IPS-15b (cell line): ENCODE results near the gene ELFN1.

ENCODE experiments used
- H3K27me3 ChIP-seq: one replicate; pipeline ENCODE4 v1.6.1; 2013; ENCODE audit warnings: low read length; ENCODE audit not compliant: control insufficient read depth, insufficient read depth
- H3K36me3 ChIP-seq: one replicate; pipeline ENCODE4 v1.6.1; 2013; ENCODE audit warnings: low read length; ENCODE audit not compliant: control insufficient read depth, insufficient read depth
- H3K4me1 ChIP-seq: one replicate; pipeline ENCODE4 v1.6.1; 2013; ENCODE audit warnings: mild to moderate bottlenecking, low read length; ENCODE audit not compliant: control insufficient read depth, insufficient read depth
- H3K4me3 ChIP-seq: one replicate; pipeline ENCODE4 v1.5.1; 2013; ENCODE audit warnings: low read depth, low read length
- H3K9ac ChIP-seq: one replicate; pipeline ENCODE4 v1.6.1; 2013; ENCODE audit warnings: low read depth, mild to moderate bottlenecking, low read length
- H3K9me3 ChIP-seq: one replicate; pipeline ENCODE4 v1.6.1; 2013; ENCODE audit warnings: mild to moderate bottlenecking, low read length; ENCODE audit not compliant: control insufficient read depth, insufficient read depth

ELFN1 gene

GRCh38 chr7:1748839-1749173 lies 78.7 kb downstream of the ELFN1 start:
- Histone ChIP-seq H3K4me3 (no peak overlapping the region), H3K9me3 (no peaks in the 10 kb centered on the region), H3K9ac (no peak overlapping the region), H3K27me3 (no peaks in the 10 kb centered on the region), H3K4me1 (no peaks in the 10 kb centered on the region), H3K36me3 (peaks cover 5% of the 10 kb centered on the region)

- no peak overlapping the region for H3K9ac ChIP-seq
- H3K9me3 ChIP-seq, result no peaks in the 10 kb centered on the region
- H3K27me3 ChIP-seq, result no peaks in the 10 kb centered on the region
- H3K4me1 ChIP-seq, result no peaks in the 10 kb centered on the region
- peaks cover 5% of the 10 kb centered on the region for H3K36me3 ChIP-seq
- no peak overlapping the region for H3K4me3 ChIP-seq
These were observed 79.3 kb downstream of the ELFN1 start for GRCh38 chr7:1749351-1749863.

- no peaks in the 10 kb centered on the region for H3K9me3 ChIP-seq
- H3K27me3 ChIP-seq, result no peaks in the 10 kb centered on the region
- H3K9ac ChIP-seq, result no peak overlapping the region
- no peaks in the 10 kb centered on the region for H3K4me1 ChIP-seq
- no peak overlapping the region for H3K4me3 ChIP-seq
- peaks cover 5% of the 10 kb centered on the region for H3K36me3 ChIP-seq
These were observed 79.9 kb downstream of the ELFN1 start for GRCh38 chr7:1749864-1750466.

- Histone ChIP-seq H3K36me3 (peaks cover 3% of the 10 kb centered on the region), H3K4me3 (no peak overlapping the region), H3K9ac (no peak overlapping the region), H3K4me1 (no peaks in the 10 kb centered on the region), H3K9me3 (no peaks in the 10 kb centered on the region), H3K27me3 (no peaks in the 10 kb centered on the region)
These were observed 80.5 kb downstream of the ELFN1 start for GRCh38 chr7:1750541-1751021.

DNA sequence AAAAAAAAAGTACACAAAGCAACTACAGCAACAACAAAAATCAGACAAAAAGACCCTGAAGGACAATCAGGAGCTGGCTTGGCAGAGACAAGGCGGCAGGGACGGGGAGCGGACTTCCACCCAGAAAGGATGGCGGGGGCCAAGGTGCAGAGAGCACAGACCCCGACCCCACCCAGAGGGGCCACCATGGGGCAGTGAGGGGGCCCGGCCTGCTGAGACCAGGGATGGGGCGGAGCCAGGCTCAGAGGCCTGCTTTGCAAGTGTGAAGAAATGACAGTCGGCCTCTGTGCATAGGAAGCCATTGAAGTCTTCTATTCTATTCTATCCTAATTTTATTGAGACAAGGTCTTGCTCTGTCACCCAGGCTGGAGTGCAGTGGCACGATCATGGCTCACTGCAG lies 82.0 kb downstream of the ELFN1 start:
- Histone ChIP-seq H3K36me3 (no peaks in the 10 kb centered on the region), H3K4me3 (no peak overlapping the region), H3K27me3 (no peaks in the 10 kb centered on the region), H3K9ac (no peak overlapping the region), H3K4me1 (peaks cover 3% of the 10 kb centered on the region), H3K9me3 (no peaks in the 10 kb centered on the region)

DNA sequence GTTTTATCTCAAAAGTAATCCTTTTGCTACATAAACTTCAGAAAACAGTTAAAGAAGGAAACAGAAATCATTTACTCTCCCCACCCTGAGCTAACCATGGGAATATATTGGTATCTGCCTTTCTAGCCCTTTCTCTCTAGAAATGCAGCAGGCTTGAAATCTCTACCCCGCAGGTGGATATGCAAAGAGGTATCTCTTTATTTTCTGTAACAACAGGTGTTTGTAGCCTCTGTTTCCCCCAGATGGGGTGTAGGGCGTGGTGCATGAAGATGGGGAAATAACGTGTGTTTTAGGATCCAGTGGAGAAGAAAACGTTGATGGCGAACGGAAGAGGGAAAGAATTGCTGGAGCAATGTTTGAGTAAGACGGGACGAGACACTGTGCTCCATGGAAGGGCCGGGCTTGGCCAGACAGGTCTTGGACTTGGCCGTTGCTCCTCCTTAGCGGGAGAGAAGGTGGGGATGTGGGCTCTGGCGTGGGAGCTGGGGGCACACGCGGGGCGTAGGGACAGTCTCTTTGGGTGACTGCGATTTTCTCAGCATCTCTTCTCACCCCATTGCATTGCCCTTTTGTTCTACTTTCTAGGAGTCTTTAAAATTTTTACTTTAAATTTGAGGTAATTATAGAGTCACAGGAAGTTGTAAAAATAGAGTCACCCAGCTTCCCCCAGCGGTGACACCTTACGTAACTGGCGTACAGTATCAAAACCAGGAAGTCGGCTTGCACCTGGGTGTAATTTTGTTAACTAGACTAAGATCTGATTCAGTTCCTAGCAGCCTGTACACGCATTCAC lies 82.9 kb downstream of the ELFN1 start:
- H3K4me1 ChIP-seq, result peaks cover 3% of the 10 kb centered on the region
- H3K9me3 ChIP-seq, result no peaks in the 10 kb centered on the region
- no peaks in the 10 kb centered on the region for H3K36me3 ChIP-seq
- no peak overlapping the region for H3K9ac ChIP-seq
- no peak overlapping the region for H3K4me3 ChIP-seq
- peaks cover 3% of the 10 kb centered on the region for H3K27me3 ChIP-seq

GRCh38 chr7:1753564-1753867 lies 83.4 kb downstream of the ELFN1 start:
- H3K27me3 ChIP-seq, result peaks cover 4% of the 10 kb centered on the region
- no peak overlapping the region for H3K4me3 ChIP-seq
- H3K9me3 ChIP-seq, result no peaks in the 10 kb centered on the region
- no peak overlapping the region for H3K9ac ChIP-seq
- H3K36me3 ChIP-seq, result no peaks in the 10 kb centered on the region
- peaks cover 3% of the 10 kb centered on the region for H3K4me1 ChIP-seq

DNA sequence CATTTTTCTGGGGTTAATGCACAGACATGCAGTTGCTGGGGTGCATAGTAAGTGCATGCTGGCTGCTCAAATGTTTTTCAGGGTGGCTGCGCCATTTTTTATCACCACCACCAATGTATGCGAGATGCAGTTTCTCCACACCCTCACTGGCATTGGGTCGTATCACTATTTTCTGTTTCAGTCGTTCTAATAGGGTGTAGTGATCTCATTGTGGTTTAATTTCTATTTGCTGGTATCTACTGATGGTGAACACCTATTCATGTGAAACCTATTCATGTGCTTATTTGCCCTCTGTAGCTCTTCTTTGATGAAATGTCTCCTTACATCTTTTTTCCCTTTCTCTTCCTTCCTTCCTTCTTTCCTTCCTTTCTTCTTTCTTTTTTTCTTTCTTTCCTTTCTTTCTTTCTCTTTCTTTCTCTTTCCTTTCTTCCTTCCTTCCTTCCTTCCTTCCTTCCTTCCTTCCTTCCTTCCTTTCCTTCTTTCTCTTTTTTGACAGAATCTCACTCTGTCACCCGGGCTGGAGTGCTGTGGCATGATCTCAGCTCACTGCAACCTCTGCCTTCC lies 84.3 kb downstream of the ELFN1 start:
- H3K4me1 ChIP-seq, result peaks cover 3% of the 10 kb centered on the region
- H3K36me3 ChIP-seq, result no peaks in the 10 kb centered on the region
- H3K9me3 ChIP-seq, result no peaks in the 10 kb centered on the region
- H3K4me3 ChIP-seq, result no peak overlapping the region
- no peak overlapping the region for H3K9ac ChIP-seq
- H3K27me3 ChIP-seq, result peaks cover 4% of the 10 kb centered on the region

DNA sequence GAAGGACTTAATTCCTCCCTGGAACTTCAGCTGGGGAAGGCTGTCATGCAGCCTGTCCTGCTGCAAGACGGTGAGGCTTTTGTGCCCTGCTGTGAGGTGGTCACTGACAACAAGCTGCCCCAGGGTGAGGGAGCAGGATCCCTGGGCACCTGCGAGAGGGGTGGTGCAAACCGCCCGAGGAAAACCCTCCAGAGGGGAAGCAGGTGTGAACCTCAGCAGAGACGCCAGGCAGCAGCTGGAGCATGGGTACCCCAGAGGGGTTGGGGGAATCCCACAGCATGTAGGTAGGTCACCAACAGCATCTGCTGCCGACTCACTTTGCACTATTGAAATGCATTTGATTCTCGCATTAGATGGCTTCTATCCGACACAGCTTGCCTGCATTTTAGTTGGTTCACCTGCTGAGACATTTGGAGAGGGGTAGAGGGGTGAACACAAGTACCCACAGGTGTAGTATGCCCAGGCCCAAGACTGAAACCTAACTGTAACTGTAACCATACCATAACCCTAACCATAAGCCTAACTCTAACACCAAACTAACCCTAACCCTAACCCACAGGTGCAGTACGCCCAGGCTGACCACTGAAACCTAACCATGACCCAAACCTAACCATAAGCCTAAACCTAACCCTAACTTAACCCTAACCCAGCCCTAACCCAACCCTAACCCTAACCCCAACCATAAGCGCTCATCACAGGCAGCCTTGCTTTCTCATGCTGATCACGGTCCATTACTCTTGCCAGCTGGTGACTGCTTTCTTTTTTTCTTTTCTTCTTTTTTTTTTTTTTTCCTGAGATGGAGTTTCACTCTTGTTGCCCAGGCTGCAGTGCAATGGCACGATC lies 85.9 kb downstream of the ELFN1 start:
- peaks cover 4% of the 10 kb centered on the region for H3K27me3 ChIP-seq
- no peaks in the 10 kb centered on the region for H3K36me3 ChIP-seq
- no peaks in the 10 kb centered on the region for H3K9me3 ChIP-seq
- no peak overlapping the region for H3K9ac ChIP-seq
- H3K4me3 ChIP-seq, result no peak overlapping the region
- H3K4me1 ChIP-seq, result peaks cover 3% of the 10 kb centered on the region

- H3K36me3 ChIP-seq, result no peaks in the 10 kb centered on the region
These were observed 87.5 kb downstream of the ELFN1 start for GRCh38 chr7:1757601-1758000.

GRCh38 chr7:1758028-1758858 lies 88.2 kb downstream of the ELFN1 start:
- Histone ChIP-seq H3K4me3 (no peak overlapping the region), H3K9ac (no peak overlapping the region), H3K4me1 (peaks cover 3% of the 10 kb centered on the region), H3K36me3 (no peaks in the 10 kb centered on the region), H3K27me3 (peaks cover 4% of the 10 kb centered on the region), H3K9me3 (no peaks in the 10 kb centered on the region)

More at GRCh38 chr7:1757601-1758000, 87.5 kb downstream of the ELFN1 start:
- H3K9me3 ChIP-seq, result no peaks in the 10 kb centered on the region
- no peak overlapping the region for H3K9ac ChIP-seq
- H3K27me3 ChIP-seq, result peaks cover 4% of the 10 kb centered on the region
- no peak overlapping the region for H3K4me3 ChIP-seq
- peaks cover 3% of the 10 kb centered on the region for H3K4me1 ChIP-seq
